ENCODE measurements around the gene XYLT1.
"Not testable (repeated sequence)": the region's sequence is repeated elsewhere in the genome, so short reads cannot be mapped to it uniquely, and the experiment has no call there.

XYLT1 gene

DNA sequence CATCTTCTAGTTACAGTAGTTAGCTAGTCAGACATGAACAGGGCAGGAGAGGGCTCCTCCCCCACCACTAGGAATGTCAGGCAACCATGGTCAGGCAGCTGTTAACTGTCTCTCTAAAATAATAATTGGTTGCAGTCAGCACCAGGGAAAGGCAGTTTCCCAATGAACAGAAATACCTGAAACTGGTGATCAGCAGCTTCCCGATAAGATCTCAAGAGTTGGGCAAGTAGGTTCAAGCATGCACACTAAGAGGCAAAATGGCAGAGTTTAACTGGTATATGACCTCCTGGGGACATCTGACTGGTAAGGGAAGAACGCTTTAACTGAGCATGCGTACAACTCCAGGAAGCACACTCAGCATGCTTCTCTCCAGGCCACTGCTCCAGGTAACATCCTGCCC is 12.6 kb upstream of the XYLT1 start:
- no peak for DNase-seq (ENCODE audit: low read depth in 2 of 2)

DNA sequence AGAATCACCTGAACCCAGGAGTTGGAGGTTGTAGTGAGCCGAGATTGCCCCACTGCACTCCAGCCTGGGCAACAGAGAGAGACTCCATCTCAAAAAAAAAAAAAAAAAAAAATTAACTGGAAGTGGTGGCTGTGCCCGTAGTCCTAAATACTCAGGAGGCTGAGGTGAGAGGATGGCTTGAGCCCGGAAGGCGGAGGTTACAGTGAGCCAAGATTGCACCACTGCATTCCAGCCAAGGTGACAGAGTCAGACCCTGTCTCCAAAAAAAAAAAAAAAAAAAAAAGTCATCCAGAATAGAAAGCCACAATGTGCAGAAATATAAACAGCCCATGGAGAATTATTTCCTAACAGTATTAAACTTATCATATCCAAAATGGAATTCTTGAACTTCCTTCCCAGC is 11.6 kb upstream of the XYLT1 start:
- DNase-seq (ENCODE audit: low read depth in 2 of 2) = not testable (repeated sequence)

DNA sequence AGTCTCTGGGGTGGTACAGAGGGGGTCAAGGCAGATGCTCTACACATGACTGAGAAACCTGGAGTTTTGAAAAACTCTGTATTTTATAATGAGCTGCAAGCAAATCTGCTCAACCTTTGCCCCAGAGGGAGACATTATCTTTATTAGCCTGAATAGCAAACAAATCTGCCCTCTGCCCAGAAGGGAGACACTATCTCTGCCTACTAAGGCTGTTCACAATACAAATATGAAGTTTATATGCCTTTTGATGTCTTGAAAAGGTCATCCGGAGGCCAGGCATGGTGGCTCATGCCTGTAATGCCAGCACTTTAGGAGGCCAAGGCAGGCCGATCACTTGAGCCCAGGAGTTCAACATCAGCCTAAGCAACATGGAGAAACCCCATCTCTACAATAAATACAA is 11.0 kb upstream of the XYLT1 start:
- no peak for DNase-seq (ENCODE audit: low read depth in 2 of 2)

- not testable (repeated sequence) for DNase-seq (ENCODE audit: low read depth in 2 of 2)
Measured at GRCh38 chr16:17477260-17477545, 6.4 kb upstream of the XYLT1 start.

GRCh38 chr16:17476414-17477259 is 5.9 kb upstream of the XYLT1 start:
- DNase-seq (ENCODE audit: low read depth in 2 of 2) = no peak

DNA sequence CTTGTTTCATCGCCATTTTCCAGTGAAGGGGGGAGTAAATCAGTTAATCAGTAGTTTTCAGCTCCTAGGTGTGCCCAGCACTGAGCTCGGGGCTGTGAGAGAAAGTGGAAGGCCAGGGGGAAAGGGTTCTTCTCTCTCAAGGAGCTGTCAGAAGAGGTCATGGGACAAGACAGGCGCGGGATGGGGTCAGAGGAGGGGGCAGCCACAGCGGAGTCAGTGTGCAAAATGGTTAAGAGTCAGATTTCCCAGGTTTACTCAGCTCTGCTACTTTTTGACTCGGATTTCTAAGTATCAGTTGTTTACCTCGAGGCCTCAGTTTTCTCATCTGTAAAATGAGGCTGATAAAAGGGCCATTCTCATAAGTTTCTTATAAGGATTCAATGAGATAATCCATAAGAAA is 4.3 kb upstream of the XYLT1 start:
- no peak for DNase-seq (ENCODE audit: low read depth in 2 of 2)

- no peak for DNase-seq (ENCODE audit: low read depth in 2 of 2)
Measured at GRCh38 chr16:17474572-17474971, 3.8 kb upstream of the XYLT1 start.

- no peak for DNase-seq (ENCODE audit: low read depth in 2 of 2)
Measured at GRCh38 chr16:17474037-17474436, 3.3 kb upstream of the XYLT1 start.

- no peak for DNase-seq (ENCODE audit: low read depth in 2 of 2)
Measured at GRCh38 chr16:17471719-17472461, 1.1 kb upstream of the XYLT1 start.

DNA sequence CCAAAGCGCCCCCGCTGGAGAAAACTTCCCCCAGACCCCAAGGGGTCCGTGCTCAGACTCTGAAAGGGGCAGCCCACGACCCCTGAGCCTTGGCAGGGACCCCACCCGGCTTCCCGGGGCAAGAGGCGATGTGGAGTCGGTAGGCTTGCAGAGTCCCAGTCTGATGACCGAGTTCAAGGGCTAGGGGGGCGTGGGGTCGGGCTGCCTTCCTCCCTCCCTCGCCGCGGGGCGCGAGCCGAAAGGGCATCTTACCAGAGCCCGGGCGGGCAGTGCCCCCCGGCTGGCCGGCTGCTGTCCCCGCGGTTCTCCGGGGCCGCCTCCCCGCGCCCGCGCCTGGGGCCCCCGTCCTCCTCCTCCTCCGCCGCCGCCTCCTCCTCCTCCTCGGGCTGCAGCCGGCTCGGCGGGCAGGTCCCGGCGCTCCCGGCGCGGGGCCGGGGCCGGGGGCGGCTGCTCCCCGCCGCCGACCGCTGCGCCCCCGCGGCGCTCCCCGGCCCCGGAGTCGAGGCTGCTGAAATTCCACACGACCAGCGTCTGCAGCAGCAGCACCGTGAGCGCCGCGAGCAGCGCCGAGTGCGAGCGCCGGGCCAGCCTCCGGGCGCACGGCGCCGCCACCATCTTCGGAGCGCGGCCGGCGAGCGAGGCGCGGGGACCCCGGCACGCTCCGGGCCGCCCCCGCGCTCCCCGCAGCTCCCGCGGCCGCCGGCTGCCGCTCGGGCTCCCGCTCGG is 415 bp downstream of the XYLT1 start:
- no peak for DNase-seq (ENCODE audit: low read depth in 2 of 2)

DNA sequence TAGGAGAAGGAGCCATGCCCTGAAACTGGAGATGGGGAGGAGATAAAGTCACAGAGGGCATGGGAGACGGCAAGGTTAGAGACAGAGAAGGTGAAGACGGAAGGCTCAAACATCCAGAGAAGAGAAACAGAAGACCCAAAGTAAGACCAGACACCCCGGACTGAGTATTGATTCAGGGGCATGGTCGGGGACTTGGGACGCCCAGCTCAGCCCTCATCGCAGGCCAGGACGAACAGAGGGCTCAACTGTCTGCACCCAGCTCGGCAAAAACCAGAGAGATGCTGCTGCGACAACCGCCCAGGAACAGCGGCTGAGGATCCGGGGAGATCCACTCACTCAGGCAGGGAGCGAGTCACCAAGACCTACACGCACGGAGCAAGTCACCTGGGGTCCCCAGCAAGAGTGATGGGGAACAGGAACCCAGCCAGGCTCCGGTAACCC is 999 bp downstream of the XYLT1 start:
- DNase-seq (ENCODE audit: low read depth in 2 of 2) = no peak

- DNase-seq (ENCODE audit: low read depth in 2 of 2) = no peak
Measured at GRCh38 chr16:17469011-17469740, 1.6 kb downstream of the XYLT1 start.

DNA sequence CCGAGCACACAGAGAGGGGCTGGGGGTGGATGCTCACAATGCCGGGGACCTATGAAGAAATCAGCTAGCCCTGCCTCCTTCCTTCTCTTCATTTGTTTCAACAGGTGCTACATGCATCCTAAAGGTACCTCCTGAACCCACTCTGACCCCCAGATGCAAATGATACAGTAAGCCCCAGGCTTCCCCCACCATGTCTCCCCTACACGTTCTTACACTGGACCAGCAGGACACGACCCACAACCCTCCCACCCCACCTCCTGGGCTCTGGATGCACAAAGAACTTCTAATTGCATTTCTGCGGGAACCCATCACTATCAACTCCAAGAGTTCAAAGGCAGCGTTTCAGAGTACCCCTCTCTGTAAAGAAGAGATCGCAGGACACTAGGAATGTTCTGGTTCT is 2.1 kb downstream of the XYLT1 start:
- DNase-seq (ENCODE audit: low read depth in 2 of 2) = no peak

- no peak for DNase-seq (ENCODE audit: low read depth in 2 of 2)
Measured at GRCh38 chr16:17467923-17468540, 2.7 kb downstream of the XYLT1 start.

- DNase-seq (ENCODE audit: low read depth in 2 of 2) = no peak
Measured at GRCh38 chr16:17466876-17467275, 3.9 kb downstream of the XYLT1 start.

- no peak for DNase-seq (ENCODE audit: low read depth in 2 of 2)
Measured at GRCh38 chr16:17465460-17465859, 5.3 kb downstream of the XYLT1 start.

GRCh38 chr16:17463335-17463734 is 7.4 kb downstream of the XYLT1 start:
- DNase-seq (ENCODE audit: low read depth in 2 of 2) = no peak

DNA sequence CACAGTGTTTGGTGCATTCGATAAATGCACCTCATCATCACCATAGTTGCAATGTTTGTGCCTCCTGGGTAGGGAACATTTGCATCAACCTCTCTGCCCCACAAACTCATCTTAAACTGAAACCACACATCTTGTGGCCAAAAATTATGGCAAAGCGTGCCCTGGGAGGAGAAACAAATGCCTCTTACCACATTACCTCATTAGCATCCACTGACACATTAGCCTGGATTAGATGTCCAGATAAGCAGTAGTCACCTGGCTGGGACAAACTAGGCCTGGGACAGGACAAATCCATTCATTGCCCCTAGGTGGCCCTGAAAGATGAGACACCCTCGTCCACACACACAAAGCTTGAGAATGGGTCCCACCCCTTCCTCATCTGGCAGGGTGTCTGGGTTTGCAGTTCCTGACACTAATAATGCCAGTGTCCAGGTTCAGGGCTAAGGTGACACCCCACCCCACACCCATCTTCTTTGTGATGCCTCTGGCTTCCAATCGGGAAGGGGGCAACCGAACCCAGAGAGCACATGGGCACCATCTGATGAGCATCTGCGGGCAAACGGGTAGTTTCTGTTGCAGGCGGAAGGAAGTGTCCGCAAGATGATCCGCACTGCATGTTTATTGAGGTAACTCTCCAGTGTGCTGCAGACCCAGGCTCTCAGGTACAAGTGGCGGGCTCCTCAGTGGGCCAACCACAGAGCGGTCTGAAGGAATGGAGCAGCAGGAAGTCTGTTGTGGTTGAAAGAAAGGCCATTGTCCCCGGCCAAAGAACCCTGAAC is 8.6 kb downstream of the XYLT1 start:
- DNase-seq (ENCODE audit: low read depth in 2 of 2) = no peak

GRCh38 chr16:17460890-17461289 is 9.9 kb downstream of the XYLT1 start:
- DNase-seq (ENCODE audit: low read depth in 2 of 2) = no peak

- DNase-seq (ENCODE audit: low read depth in 2 of 2) = no peak
Measured at GRCh38 chr16:17459903-17460521, 10.7 kb downstream of the XYLT1 start.

Measured in stimulated activated CD4-positive, alpha-beta T cell treated with anti-CD3 and anti-CD28 coated beads, Interleukin-4, amount 100 ng/mL, for 48 hours (primary cell).